HepG2 (cell line): ENCODE results near the gene ARHGAP30. TPM values are rescaled to one million over a fixed set of nuclear protein-coding genes. Genes with fewer than 3 reads are reported as not detected.

Source experiments
- BATF2 ChIP-seq: sonication (generic); formaldehyde crosslinking; IDR thresholded peaks from 2 replicates; pipeline ENCODE4 v1.8.0; 2022; ENCODE audit warnings: mild to moderate bottlenecking, missing genetic modification reagents, moderate library complexity
- CENPX ChIP-seq: sonication (generic); formaldehyde crosslinking; IDR thresholded peaks from 2 replicates; pipeline ENCODE4 v1.9.0; 2021; ENCODE audit warnings: mild to moderate bottlenecking, missing genetic modification reagents, moderate library complexity
- CREB1 ChIP-seq, 2 experiments: fragments of 450-650 bp in 1 of 2; IDR thresholded peaks; 2 replicates each; pipeline ENCODE4 v1.6.1; 2016 to 2017; ENCODE audit warnings: control low read depth in 1 of 2, mild to moderate bottlenecking in 1 of 2, missing compliant biosample characterization in 1 of 2, missing genetic modification characterization in 1 of 2
- FOXA3 ChIP-seq: IDR thresholded peaks from 2 replicates; pipeline ENCODE4 v1.6.1; 2016; ENCODE audit warnings: missing genetic modification reagents, missing compliant biosample characterization
- FOXK2 ChIP-seq: fragments of 450-650 bp; IDR thresholded peaks from 2 replicates; pipeline ENCODE4 v1.6.1; 2016
- FOXO1 ChIP-seq: sonication (generic); formaldehyde crosslinking; IDR thresholded peaks from 2 replicates; pipeline ENCODE4 v1.4.0; 2020; ENCODE audit warnings: missing genetic modification reagents
- MEIS1 ChIP-seq: sonication (generic); formaldehyde crosslinking; IDR thresholded peaks from 2 replicates; pipeline ENCODE4 v1.9.0; 2021; ENCODE audit warnings: mild to moderate bottlenecking, missing genetic modification reagents, moderate library complexity, borderline replicate concordance
- NFKB2 ChIP-seq: sonication (generic); formaldehyde crosslinking; IDR thresholded peaks from 2 replicates; pipeline ENCODE4 v1.4.0; 2020; ENCODE audit warnings: missing genetic modification reagents, borderline replicate concordance
- PAWR ChIP-seq: sonication (generic); formaldehyde crosslinking; IDR thresholded peaks from 2 replicates; pipeline ENCODE4 v1.4.0; 2020; ENCODE audit warnings: missing genetic modification reagents, mild to moderate bottlenecking, borderline replicate concordance
- RORA ChIP-seq: sonication (generic); formaldehyde crosslinking; IDR thresholded peaks from 2 replicates; pipeline ENCODE4 v1.5.0; 2020; ENCODE audit warnings: mild to moderate bottlenecking, missing genetic modification reagents, moderate library complexity
- SNAPC2 ChIP-seq: sonication (generic); formaldehyde crosslinking; IDR thresholded peaks from 2 replicates; pipeline ENCODE4 v1.8.1; 2022; ENCODE audit warnings: mild to moderate bottlenecking, missing genetic modification reagents
- ZGPAT ChIP-seq: IDR thresholded peaks from 2 replicates; pipeline ENCODE4 v1.6.1; 2016; ENCODE audit warnings: mild to moderate bottlenecking
- ZNF121 ChIP-seq: sonication (generic); formaldehyde crosslinking; IDR thresholded peaks from 2 replicates; pipeline ENCODE4 v1.5.0; 2020; ENCODE audit warnings: mild to moderate bottlenecking, missing genetic modification reagents
- ZNF484 ChIP-seq: sonication (generic); formaldehyde crosslinking; IDR thresholded peaks from 2 replicates; pipeline ENCODE4 v1.5.1; 2020; ENCODE audit warnings: mild to moderate bottlenecking, low read depth, missing genetic modification reagents, borderline replicate concordance
- ZNF720 ChIP-seq: sonication (generic); formaldehyde crosslinking; IDR thresholded peaks from 2 replicates; pipeline ENCODE4 v1.4.0; 2020; ENCODE audit warnings: missing genetic modification reagents
- polyA plus RNA-seq, 8 experiments: library from polyadenylated mRNA; depleted of rRNA in 3 of 8; stranded (reverse) in 7 of 8; unstranded in 1 of 8; fragments of >200 nt; fragmentation: Illumina TruSeq in 4 of 8; extraction: Trizol in 4 of 8; gene quantifications; 2 replicates each; pipeline versions ENCODE4 v1.2.1 to v1.2.3, GENCODE V29; 2011 to 2016; ENCODE audit warnings: low read depth in 4 of 8, missing spikeins in 1 of 8, mixed read lengths in 1 of 8; ENCODE audit not compliant: insufficient read depth in 1 of 8
- total RNA-seq, 5 experiments: library from RNA; depleted of rRNA; stranded (reverse); fragments of >200 nt; fragmentation: Illumina TruSeq; extraction: Trizol; gene quantifications; 2 replicates each; pipeline ENCODE4 v1.2.3, GENCODE V29; 2016; ENCODE audit warnings: low read depth in 1 of 5
- TF ChIP-seq, protein P1 (sequence below): sonication (generic); formaldehyde crosslinking; IDR thresholded peaks from 2 replicates; pipeline ENCODE4 v1.9.0; 2021; ENCODE audit warnings: mild to moderate bottlenecking, missing genetic modification reagents
- TF ChIP-seq, protein P2 (sequence below): IDR thresholded peaks from 2 replicates; pipeline ENCODE4 v1.6.1; 2012; ENCODE audit warnings: low read length, improper control_type of control experiment

The ARHGAP30 gene
- total and polyA plus RNA-seq, 2 of the 13 experiments (the other 11 are each of a cell fraction or from before 2014, with no cell fraction given) = 0.13 to 0.20 TPM

- TF ChIP-seq FOXO1 (CRISPR knock-in tag) = no peak
- TF ChIP-seq FOXA3 (CRISPR knock-in tag) = no peak
- peak; percentile 19; the same call in 1 of the 2 replicates for TF ChIP-seq ZNF121 (CRISPR knock-in tag)
- no peak for TF ChIP-seq MEIS1
- no peak for TF ChIP-seq ZNF720 (CRISPR knock-in tag)
- no peak for TF ChIP-seq CENPX (CRISPR knock-in tag)
- TF ChIP-seq CREB1 (IDR thresholded peaks at IDR 0.05) = no peak
- no peak for TF ChIP-seq CREB1 (CRISPR knock-in tag; IDR thresholded peaks at IDR 0.05)
- no peak for TF ChIP-seq ZNF484 (CRISPR knock-in tag)
- TF ChIP-seq BATF2 (CRISPR knock-in tag) = no peak
- TF ChIP-seq, protein P1, sequence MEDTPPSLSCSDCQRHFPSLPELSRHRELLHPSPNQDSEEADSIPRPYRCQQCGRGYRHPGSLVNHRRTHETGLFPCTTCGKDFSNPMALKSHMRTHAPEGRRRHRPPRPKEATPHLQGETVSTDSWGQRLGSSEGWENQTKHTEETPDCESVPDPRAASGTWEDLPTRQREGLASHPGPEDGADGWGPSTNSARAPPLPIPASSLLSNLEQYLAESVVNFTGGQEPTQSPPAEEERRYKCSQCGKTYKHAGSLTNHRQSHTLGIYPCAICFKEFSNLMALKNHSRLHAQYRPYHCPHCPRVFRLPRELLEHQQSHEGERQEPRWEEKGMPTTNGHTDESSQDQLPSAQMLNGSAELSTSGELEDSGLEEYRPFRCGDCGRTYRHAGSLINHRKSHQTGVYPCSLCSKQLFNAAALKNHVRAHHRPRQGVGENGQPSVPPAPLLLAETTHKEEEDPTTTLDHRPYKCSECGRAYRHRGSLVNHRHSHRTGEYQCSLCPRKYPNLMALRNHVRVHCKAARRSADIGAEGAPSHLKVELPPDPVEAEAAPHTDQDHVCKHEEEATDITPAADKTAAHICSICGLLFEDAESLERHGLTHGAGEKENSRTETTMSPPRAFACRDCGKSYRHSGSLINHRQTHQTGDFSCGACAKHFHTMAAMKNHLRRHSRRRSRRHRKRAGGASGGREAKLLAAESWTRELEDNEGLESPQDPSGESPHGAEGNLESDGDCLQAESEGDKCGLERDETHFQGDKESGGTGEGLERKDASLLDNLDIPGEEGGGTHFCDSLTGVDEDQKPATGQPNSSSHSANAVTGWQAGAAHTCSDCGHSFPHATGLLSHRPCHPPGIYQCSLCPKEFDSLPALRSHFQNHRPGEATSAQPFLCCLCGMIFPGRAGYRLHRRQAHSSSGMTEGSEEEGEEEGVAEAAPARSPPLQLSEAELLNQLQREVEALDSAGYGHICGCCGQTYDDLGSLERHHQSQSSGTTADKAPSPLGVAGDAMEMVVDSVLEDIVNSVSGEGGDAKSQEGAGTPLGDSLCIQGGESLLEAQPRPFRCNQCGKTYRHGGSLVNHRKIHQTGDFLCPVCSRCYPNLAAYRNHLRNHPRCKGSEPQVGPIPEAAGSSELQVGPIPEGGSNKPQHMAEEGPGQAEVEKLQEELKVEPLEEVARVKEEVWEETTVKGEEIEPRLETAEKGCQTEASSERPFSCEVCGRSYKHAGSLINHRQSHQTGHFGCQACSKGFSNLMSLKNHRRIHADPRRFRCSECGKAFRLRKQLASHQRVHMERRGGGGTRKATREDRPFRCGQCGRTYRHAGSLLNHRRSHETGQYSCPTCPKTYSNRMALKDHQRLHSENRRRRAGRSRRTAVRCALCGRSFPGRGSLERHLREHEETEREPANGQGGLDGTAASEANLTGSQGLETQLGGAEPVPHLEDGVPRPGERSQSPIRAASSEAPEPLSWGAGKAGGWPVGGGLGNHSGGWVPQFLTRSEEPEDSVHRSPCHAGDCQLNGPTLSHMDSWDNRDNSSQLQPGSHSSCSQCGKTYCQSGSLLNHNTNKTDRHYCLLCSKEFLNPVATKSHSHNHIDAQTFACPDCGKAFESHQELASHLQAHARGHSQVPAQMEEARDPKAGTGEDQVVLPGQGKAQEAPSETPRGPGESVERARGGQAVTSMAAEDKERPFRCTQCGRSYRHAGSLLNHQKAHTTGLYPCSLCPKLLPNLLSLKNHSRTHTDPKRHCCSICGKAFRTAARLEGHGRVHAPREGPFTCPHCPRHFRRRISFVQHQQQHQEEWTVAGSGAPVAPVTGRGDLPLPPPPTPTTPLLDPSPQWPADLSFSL (CRISPR knock-in tag) = no peak
- no peak for TF ChIP-seq PAWR
- TF ChIP-seq RORA (CRISPR knock-in tag) = no peak
- peak; percentile 28; the same call in 1 of the 2 replicates for TF ChIP-seq NFKB2
- no peak for TF ChIP-seq FOXK2
- TF ChIP-seq ZGPAT (CRISPR knock-in tag) = no peak
- 0 out of 2 replicates have a peak, but pooled peaks have one; percentile 23 for TF ChIP-seq SNAPC2
- TF ChIP-seq, protein P2, sequence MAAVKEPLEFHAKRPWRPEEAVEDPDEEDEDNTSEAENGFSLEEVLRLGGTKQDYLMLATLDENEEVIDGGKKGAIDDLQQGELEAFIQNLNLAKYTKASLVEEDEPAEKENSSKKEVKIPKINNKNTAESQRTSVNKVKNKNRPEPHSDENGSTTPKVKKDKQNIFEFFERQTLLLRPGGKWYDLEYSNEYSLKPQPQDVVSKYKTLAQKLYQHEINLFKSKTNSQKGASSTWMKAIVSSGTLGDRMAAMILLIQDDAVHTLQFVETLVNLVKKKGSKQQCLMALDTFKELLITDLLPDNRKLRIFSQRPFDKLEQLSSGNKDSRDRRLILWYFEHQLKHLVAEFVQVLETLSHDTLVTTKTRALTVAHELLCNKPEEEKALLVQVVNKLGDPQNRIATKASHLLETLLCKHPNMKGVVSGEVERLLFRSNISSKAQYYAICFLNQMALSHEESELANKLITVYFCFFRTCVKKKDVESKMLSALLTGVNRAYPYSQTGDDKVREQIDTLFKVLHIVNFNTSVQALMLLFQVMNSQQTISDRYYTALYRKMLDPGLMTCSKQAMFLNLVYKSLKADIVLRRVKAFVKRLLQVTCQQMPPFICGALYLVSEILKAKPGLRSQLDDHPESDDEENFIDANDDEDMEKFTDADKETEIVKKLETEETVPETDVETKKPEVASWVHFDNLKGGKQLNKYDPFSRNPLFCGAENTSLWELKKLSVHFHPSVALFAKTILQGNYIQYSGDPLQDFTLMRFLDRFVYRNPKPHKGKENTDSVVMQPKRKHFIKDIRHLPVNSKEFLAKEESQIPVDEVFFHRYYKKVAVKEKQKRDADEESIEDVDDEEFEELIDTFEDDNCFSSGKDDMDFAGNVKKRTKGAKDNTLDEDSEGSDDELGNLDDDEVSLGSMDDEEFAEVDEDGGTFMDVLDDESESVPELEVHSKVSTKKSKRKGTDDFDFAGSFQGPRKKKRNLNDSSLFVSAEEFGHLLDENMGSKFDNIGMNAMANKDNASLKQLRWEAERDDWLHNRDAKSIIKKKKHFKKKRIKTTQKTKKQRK = no peak
These were observed 24.6 kb downstream of the ARHGAP30 start (continued) for GRCh38 chr1:161044908-161045735.
